Caki2 (cell line): ENCODE data around the gene ZDHHC6. TPM values are rescaled to one million over a fixed set of nuclear protein-coding genes. Genes with fewer than 3 reads are reported as not detected.
"Not testable (repeated sequence)": the region's sequence is repeated elsewhere in the genome, so short reads cannot be mapped to it uniquely, and the experiment has no call there.

Source experiments
- DNase-seq: peaks from one replicate; pipeline ENCODE4 v3.0.0-alpha.2; 2015; ENCODE audit warnings: low read depth
- in situ Hi-C: cut with HindIII; loops from 2 replicates; pipeline ENCODE4 v1.10.0; 2016; ENCODE audit warnings: low sequenced_read_pairs, low pct_unique_long_range_greater_than_20kb, mixed read lengths
- total RNA-seq: library from RNA; depleted of rRNA; stranded (reverse); fragments of >200 nt; shearing (Covaris generic); gene quantifications from 2 replicates; pipeline ENCODE4 v1.2.3, GENCODE V29; 2014; ENCODE audit warnings: low replicate concordance

The ZDHHC6 gene
- total RNA-seq, 1 experiment from 2014 or later, result 13.9 TPM

GRCh38 chr10:112404617-112405016 lies 42.1 kb downstream of the ZDHHC6 start:
- DNase-seq, result no peak
- in situ Hi-C loops, result no loop called here

- no peak for DNase-seq
- in situ Hi-C loops, result no loop called here
Observed at GRCh38 chr10:112402917-112403316, 43.8 kb downstream of the ZDHHC6 start.

GRCh38 chr10:112397592-112397991 lies 49.1 kb downstream of the ZDHHC6 start:
- in situ Hi-C loops, result no loop called here
- no peak for DNase-seq

GRCh38 chr10:112395809-112396530 lies 50.7 kb downstream of the ZDHHC6 start:
- no peak for DNase-seq
- in situ Hi-C loops, result no loop called here

- no peak for DNase-seq
- in situ Hi-C loops, result no loop called here
Observed at GRCh38 chr10:112394475-112394875, 52.2 kb downstream of the ZDHHC6 start.

- in situ Hi-C loops, result no loop called here
- no peak for DNase-seq
Observed at GRCh38 chr10:112393827-112394226, 52.9 kb downstream of the ZDHHC6 start.

- in situ Hi-C loops, result no loop called here
- DNase-seq, result no peak
Observed at GRCh38 chr10:112393341-112393740, 53.4 kb downstream of the ZDHHC6 start.

GRCh38 chr10:112390125-112390703 lies 56.5 kb downstream of the ZDHHC6 start:
- in situ Hi-C loops, result no loop called here
- DNase-seq, result no peak

- in situ Hi-C loops, result no loop called here
- DNase-seq, result peak; percentile 50
Observed at GRCh38 chr10:112389271-112389822, 57.4 kb downstream of the ZDHHC6 start.

GRCh38 chr10:112388548-112388947 lies 58.2 kb downstream of the ZDHHC6 start:
- DNase-seq, result no peak
- in situ Hi-C loops, result no loop called here

GRCh38 chr10:112388056-112388455 lies 58.7 kb downstream of the ZDHHC6 start:
- in situ Hi-C loops, DNase-seq: not testable (repeated sequence)

- in situ Hi-C loops, result no loop called here
Observed at GRCh38 chr10:112385201-112385600, 61.5 kb downstream of the ZDHHC6 start.

GRCh38 chr10:112384141-112384540 lies 62.6 kb downstream of the ZDHHC6 start:
- no peak for DNase-seq
- in situ Hi-C loops, result no loop called here

More at GRCh38 chr10:112385201-112385600, 61.5 kb downstream of the ZDHHC6 start:
- DNase-seq, result no peak

- in situ Hi-C loops, result no loop called here
- DNase-seq, result peak; percentile 35
Observed at GRCh38 chr10:112383325-112383724, 63.4 kb downstream of the ZDHHC6 start.

GRCh38 chr10:112382515-112383235 lies 64.0 kb downstream of the ZDHHC6 start:
- DNase-seq, result no peak
- in situ Hi-C loops, result no loop called here
